Loucy (cell line): ENCODE measurements around the gene RAB25.

Experiments
- CTCF ChIP-seq: fragments of 200-600 bp; sonication (generic); conservative IDR thresholded peaks from 2 replicates; pipeline ENCODE4 v1.5.1; 2014; ENCODE audit warnings: mild to moderate bottlenecking, antibody characterized with exemption, low read length
- EZH2phosphoT487 ChIP-seq: fragments of 200-600 bp; IDR thresholded peaks from 2 replicates; pipeline ENCODE4 v1.6.1; 2018; ENCODE audit warnings: antibody characterized with exemption, mild to moderate bottlenecking, moderate library complexity, borderline replicate concordance

GRCh38 chr1:156111355-156111962 is 50.5 kb downstream of the RAB25 start:
- no peak for TF ChIP-seq CTCF
- TF ChIP-seq EZH2phosphoT487 = no peak
